Right lobe of liver (tissue), 6 donors: Measurements from ENCODE around the gene MRPL54. TPM values are rescaled to one million over a fixed set of nuclear protein-coding genes. Genes with fewer than 3 reads are reported as not detected.

Source experiments
- ATAC-seq, 4 donors: fragments of 200-7000 bp; cut with Tn5 transposase; one replicate each; pipeline ENCODE4 v1.9.1; 2020; ENCODE audit warnings: mild to moderate bottlenecking in 4 of 4, moderate library complexity in 4 of 4
- DNase-seq, 3 donors: peaks; one replicate each; pipeline ENCODE4 v3.0.0-alpha.2; 2020
- H3K27ac ChIP-seq, 3 donors: fragments of 200-600 bp; one replicate each; pipeline ENCODE4 v1.8.0; 2022
- H3K27me3 ChIP-seq, 2 donors: fragments of 200-600 bp; one replicate each; pipeline ENCODE4 v1.8.0; 2022
- H3K36me3 ChIP-seq, 4 donors: fragments of 200-600 bp; sonication (generic) in 1 of 4; one replicate each; pipeline versions ENCODE4 v1.5.1 to v1.8.0; 2017 to 2022; ENCODE audit warnings: control low read depth in 1 of 4
- H3K4me1 ChIP-seq, 4 donors: fragments of 200-600 bp; sonication (generic) in 1 of 4; one replicate each; pipeline versions ENCODE4 v1.5.1 to v1.8.0; 2017 to 2022; ENCODE audit warnings: control low read depth in 1 of 4
- H3K4me3 ChIP-seq, 3 donors: fragments of 200-600 bp; one replicate each; pipeline ENCODE4 v1.8.0; 2022
- H3K9me3 ChIP-seq, 4 donors: fragments of 200-600 bp; sonication (generic) in 1 of 4; one replicate each; pipeline versions ENCODE4 v1.5.1 to v1.8.0; 2017 to 2022; ENCODE audit warnings: control low read depth in 1 of 4
- CTCF ChIP-seq, 4 donors: fragments of 200-600 bp in 3 of 4; fragments of 450-650 bp in 1 of 4; IDR thresholded peaks; one replicate each; pipeline versions ENCODE4 v1.5.1 to v1.8.0; 2016 to 2022; ENCODE audit warnings: antibody characterized with exemption in 4 of 4, mild to moderate bottlenecking in 2 of 4
- POLR2A ChIP-seq: fragments of 450-650 bp; IDR thresholded peaks from one replicate; pipeline ENCODE4 v1.6.1; 2017; ENCODE audit warnings: antibody characterized with exemption, mild to moderate bottlenecking
- WGBS: methylation state at CpG from one replicate; pipeline ENCODE4 v1.1.6; 2018; ENCODE audit warnings: low coverage, low lambda C conversion rate; ENCODE audit not compliant: insufficient coverage; ENCODE audit errors: missing lambda C conversion rate; 5-methylcytosine and 5-hydroxymethylcytosine counted together
- intact Hi-C, 2 donors: fragments of 100-400 bp; cut with DNase I; formaldehyde crosslinking; loops; one replicate each; pipeline versions ENCODE4 v1.11.2 to v1.14.1; 2022
- small RNA-seq, 2 experiments: library from RNA; depleted of rRNA; stranded (forward); fragments of <200 nt; gene quantifications; one replicate each; pipeline ENCODE3, GENCODE V24; 2016
- total RNA-seq, 6 experiments: library from RNA; depleted of rRNA in 2 of 6; stranded (reverse); fragments of >200 nt in 2 of 6; fragmentation: NEBNext Ultra II Directional in 3 of 6; extraction: Animal tissue kit (Norgen Biotek cat#: 25700) in 3 of 6; gene quantifications; one replicate each; pipeline versions ENCODE4 v1.1.0 to v1.2.4, GENCODE V29; 2016 to 2023
- donor health status: DM: no; HTN: yes; CAD: no.
- donor health status: DM: no; HTN: no; CAD: no.
- donor health status: DM: no; HTN: no; CAD: no.
- donor health status: DM: no; HTN: yes; CAD: no.
- donor health status: DM: no; HTN: yes; CAD: no.

The MRPL54 gene
- total RNA-seq, 6 experiments from 2014 or later: 52.5 to 81.2 (median 61.9) TPM

DNA sequence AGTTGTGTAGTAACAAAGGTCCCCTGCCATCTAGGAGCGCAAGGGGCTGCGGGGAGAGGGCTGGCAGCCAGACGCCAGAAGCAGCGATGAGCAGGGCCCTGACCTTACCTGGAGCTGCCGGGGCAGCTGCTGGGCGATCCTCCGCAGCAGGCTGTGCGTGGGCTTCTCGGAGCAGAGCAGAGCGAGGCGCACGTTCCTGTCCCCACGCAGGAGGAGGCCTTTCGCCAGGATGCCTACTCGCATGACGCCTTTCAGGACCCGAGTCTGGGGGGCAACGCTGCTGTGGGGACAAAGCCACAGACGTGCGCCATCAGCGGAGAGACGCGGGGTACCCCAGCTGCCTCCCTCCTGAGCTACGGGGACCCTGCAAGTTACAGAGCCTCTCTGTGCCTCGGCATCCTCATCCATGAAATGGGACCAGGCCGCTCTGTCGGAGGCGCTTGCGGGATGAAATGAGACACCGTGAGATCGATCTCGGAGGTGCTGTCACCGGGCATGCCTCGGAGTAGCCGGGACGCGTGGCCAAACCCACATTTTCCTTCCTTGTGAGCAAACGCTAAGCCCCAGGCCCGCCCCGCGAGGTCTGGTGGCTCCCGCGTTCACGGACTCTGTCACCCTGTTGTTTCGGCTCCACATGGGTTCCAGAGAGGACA lies 54.2 kb downstream of the MRPL54 start:
- DNase-seq (no peak), ATAC-seq (no peak)
- Histone ChIP-seq H3K36me3 (no peaks in the 10 kb centered on the region), H3K27ac (no peak overlapping the region), H3K27me3 (no peaks in the 10 kb centered on the region), H3K4me3 (no peak overlapping the region), H3K9me3 (no peaks in the 10 kb centered on the region), H3K4me1 (no peaks in the 10 kb centered on the region)
- TF ChIP-seq POLR2A: no peak
- TF ChIP-seq CTCF (IDR thresholded peaks at IDR 0.05): no peak
- WGBS: 89% methylated on average over 14 of the region's 45 CpGs
- intact Hi-C loops: no loop called here

Small RNA genes within 50 kb of the gene (small RNA-seq; reads per million reads assigned to genes)
- gene AC005777.1: 0 reads per million in 2 experiments

Other genes with a start within 250 kb of the MRPL54 start
- gene TEKTIP1, start 223.5 kb upstream of the MRPL54 start, total RNA-seq: 1 to 10 TPM in 3 of 6 experiments, not detected in 3; 1.1 to 1.6 (median 1.3) TPM
- gene MFSD12, start 205.1 kb upstream of the MRPL54 start, total RNA-seq: 100 to 1,000 TPM in 1 of 6 experiments, 10 to 100 TPM in 5; 23.8 to 114 (median 31.5) TPM
- 10 to 100 TPM; 30.7 to 58.6 (median 33.3) TPM for gene HMG20B, start 189.7 kb upstream of the MRPL54 start, total RNA-seq
- gene GIPC3, start 177.2 kb upstream of the MRPL54 start, total RNA-seq: 1 to 10 TPM in 2 of 6 experiments, under 1 TPM in 4; 0.51 to 1.6 (median 0.80) TPM
- gene TBXA2R, start 155.8 kb upstream of the MRPL54 start, total RNA-seq: 10 to 100 TPM in 1 of 6 experiments, 1 to 10 TPM in 5; 2.8 to 10.4 (median 4.7) TPM
- 10 to 100 TPM in 4 of 6 experiments, 1 to 10 TPM in 2; 8.4 to 14.9 (median 10.3) TPM for gene CACTIN, start 135.9 kb upstream of the MRPL54 start, total RNA-seq
- gene PIP5K1C, start 62.2 kb upstream of the MRPL54 start, total RNA-seq: 1 to 10 TPM; 5.3 to 9.8 (median 7.6) TPM
- gene TJP3, start 54.3 kb upstream of the MRPL54 start, total RNA-seq: 10 to 100 TPM in 5 of 6 experiments, 1 to 10 TPM in 1; 7.9 to 27.0 (median 16.5) TPM
- 10 to 100 TPM; 10.1 to 24.1 (median 12.6) TPM for gene APBA3, start 990 bp upstream of the MRPL54 start, total RNA-seq
- gene RAX2, start 9.5 kb downstream of the MRPL54 start, total RNA-seq: not detected
- 1 to 10 TPM in 3 of 6 experiments, under 1 TPM in 3; 0.49 to 2.5 (median 0.90) TPM for gene MATK, start 23.7 kb downstream of the MRPL54 start, total RNA-seq
- not detected for gene ZFR2, start 106.4 kb downstream of the MRPL54 start, total RNA-seq
- not detected for gene ATCAY, start 118.0 kb downstream of the MRPL54 start, total RNA-seq
- under 1 TPM in 1 of 6 experiments, not detected in 5; 0.17 TPM for gene NMRK2, start 170.4 kb downstream of the MRPL54 start, total RNA-seq
- 10 to 100 TPM; 13.1 to 63.7 (median 24.9) TPM for gene DAPK3, start 208.4 kb downstream of the MRPL54 start, total RNA-seq
- 1,000 to 10,000 TPM in 4 of 6 experiments, 100 to 1,000 TPM in 2; 933 to 1,231 (median 1,031) TPM for gene EEF2, start 222.8 kb downstream of the MRPL54 start, total RNA-seq
- gene PIAS4, start 245.1 kb downstream of the MRPL54 start, total RNA-seq: 10 to 100 TPM in 5 of 6 experiments, 1 to 10 TPM in 1; 9.9 to 20.0 (median 14.9) TPM